Measurements from ENCODE around the gene SELENOV.
A peak's percentile ranks its signal among the peaks of the same experiment; 100 is the strongest.

SELENOV gene

GRCh38 chr19:39492788-39493187 is 22.2 kb upstream of the SELENOV start:
- no peak for DNase-seq (ENCODE audit: low read depth, low spot score)

GRCh38 chr19:39494661-39495060 is 20.3 kb upstream of the SELENOV start:
- no peak for DNase-seq (ENCODE audit: low read depth, low spot score)

GRCh38 chr19:39496063-39496462 is 18.9 kb upstream of the SELENOV start:
- DNase-seq (ENCODE audit: low read depth, low spot score) = no peak

GRCh38 chr19:39497701-39497995 is 17.3 kb upstream of the SELENOV start:
- no peak for DNase-seq (ENCODE audit: low read depth, low spot score)

- DNase-seq (ENCODE audit: low read depth, low spot score) = peak; percentile 84
Measured at GRCh38 chr19:39497996-39498797, 16.7 kb upstream of the SELENOV start.

- DNase-seq (ENCODE audit: low read depth, low spot score) = no peak
Measured at GRCh38 chr19:39498798-39499642, 15.9 kb upstream of the SELENOV start, which contains the start of gene DLL3. DLL3 (plus strand) TSS chr19:39498947; CDS start chr19:39498975, 28 bp downstream.

GRCh38 chr19:39499932-39500331 is 15.0 kb upstream of the SELENOV start:
- no peak for DNase-seq (ENCODE audit: low read depth, low spot score)

GRCh38 chr19:39500543-39500942 is 14.4 kb upstream of the SELENOV start:
- no peak for DNase-seq (ENCODE audit: low read depth, low spot score)

- no peak for DNase-seq (ENCODE audit: low read depth, low spot score)
Measured at GRCh38 chr19:39501340-39501739, 13.6 kb upstream of the SELENOV start.

GRCh38 chr19:39502640-39503417 is 12.1 kb upstream of the SELENOV start:
- peak; percentile 82 for DNase-seq (ENCODE audit: low read depth, low spot score)

GRCh38 chr19:39506598-39506943 is 8.4 kb upstream of the SELENOV start:
- no peak for DNase-seq (ENCODE audit: low read depth, low spot score)

GRCh38 chr19:39506944-39507714 is 7.8 kb upstream of the SELENOV start:
- DNase-seq (ENCODE audit: low read depth, low spot score) = peak; percentile 80

GRCh38 chr19:39507715-39508364 is 7.1 kb upstream of the SELENOV start:
- no peak for DNase-seq (ENCODE audit: low read depth, low spot score)

GRCh38 chr19:39508629-39509028 is 6.3 kb upstream of the SELENOV start:
- DNase-seq (ENCODE audit: low read depth, low spot score) = no peak

- no peak for DNase-seq (ENCODE audit: low read depth, low spot score)
Measured at GRCh38 chr19:39509233-39509632, 5.7 kb upstream of the SELENOV start.

- DNase-seq (ENCODE audit: low read depth, low spot score) = no peak
Measured at GRCh38 chr19:39512988-39513387, 2.0 kb upstream of the SELENOV start.

- DNase-seq (ENCODE audit: low read depth, low spot score) = no peak
Measured at GRCh38 chr19:39515551-39516191, 732 bp downstream of the SELENOV start.

GRCh38 chr19:39516270-39516669 is 1.3 kb downstream of the SELENOV start:
- no peak for DNase-seq (ENCODE audit: low read depth, low spot score)

GRCh38 chr19:39517432-39517831 is 2.5 kb downstream of the SELENOV start:
- no peak for DNase-seq (ENCODE audit: low read depth, low spot score)

GRCh38 chr19:39518458-39518857 is 3.5 kb downstream of the SELENOV start:
- DNase-seq (ENCODE audit: low read depth, low spot score) = peak; percentile 50

All from ELF-1 (cell line).